GM19467 (cell line): ENCODE measurements around the gene ELAVL2.
"Not testable (repeated sequence)": the region's sequence is repeated elsewhere in the genome, so short reads cannot be mapped to it uniquely, and the experiment has no call there.

Experiments used
- ATAC-seq: cut with Tn5 transposase; IDR thresholded peaks from one replicate; pipeline ENCODE4 v1.9.1; 2021; ENCODE audit warnings: mild to moderate bottlenecking, moderate library complexity; ENCODE audit not compliant: unreplicated experiment

ELAVL2 gene

DNA sequence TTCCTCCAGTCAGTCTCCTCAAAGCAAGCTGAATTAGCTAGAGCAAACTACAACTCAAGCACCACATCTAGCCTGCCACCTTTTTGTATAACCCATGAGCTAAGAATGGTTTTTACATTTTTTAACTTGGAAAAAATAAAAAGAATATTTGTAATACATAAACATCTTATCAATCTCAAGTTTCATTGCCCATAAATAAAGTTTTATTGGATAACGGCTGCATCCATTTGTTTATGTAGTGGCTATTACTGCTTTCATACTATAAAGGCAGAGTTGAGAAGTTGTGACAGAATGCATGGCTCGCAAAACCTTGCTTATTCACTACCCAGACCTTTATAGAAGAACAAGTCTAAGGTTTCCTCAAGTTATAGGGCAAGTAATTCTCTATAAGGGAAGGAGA is 95.7 kb downstream of the ELAVL2 start:
- ATAC-seq: no peak

DNA sequence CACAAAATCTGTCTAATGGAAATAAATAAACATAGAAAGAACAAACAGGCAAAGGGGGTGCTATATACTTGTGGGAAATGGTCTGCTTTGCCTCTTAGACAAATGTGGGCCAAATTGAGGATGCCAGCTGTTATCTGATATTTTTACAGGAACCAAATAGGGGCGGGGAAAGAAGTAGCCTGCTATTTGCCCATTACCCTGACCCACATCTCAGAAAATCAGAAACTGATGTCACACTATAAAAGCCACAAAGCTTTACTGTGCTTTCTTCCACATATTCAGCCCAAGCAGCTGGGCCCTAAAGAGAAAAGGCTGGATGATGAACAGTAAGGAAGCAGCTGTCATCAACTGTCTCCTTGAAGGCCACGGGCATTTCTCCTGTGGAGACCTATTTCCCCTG is 97.3 kb downstream of the ELAVL2 start:
- no peak for ATAC-seq

DNA sequence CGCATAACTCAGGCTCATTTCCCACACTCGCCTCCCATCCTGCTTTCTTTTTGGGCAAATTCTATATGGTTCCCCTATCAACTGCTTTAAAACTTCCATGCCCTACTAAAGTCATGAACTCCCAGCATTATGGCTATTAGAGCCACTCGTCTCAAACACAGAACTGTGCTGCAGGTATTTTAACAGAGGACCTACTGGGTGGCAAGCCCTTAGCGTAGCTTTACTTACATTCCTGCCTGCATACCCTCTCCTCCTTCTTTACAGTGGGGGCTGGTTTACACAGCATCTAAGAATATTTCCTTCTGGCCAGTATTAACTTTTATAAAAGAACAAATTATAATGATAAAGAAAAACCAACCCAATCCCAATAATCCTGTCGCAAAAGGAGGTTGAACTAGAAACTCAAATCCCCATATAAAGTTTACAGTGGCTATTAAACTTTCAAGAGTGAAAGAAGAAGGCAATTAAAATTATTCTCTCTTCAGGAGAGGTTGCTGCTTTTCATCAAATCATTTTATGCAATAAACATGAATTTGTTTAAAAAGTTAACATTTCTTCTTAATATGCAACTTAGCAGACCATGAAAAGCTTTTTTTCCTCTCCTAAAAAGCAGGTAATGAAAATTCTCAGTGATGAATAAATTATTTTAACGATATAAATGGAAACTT is 100.6 kb downstream of the ELAVL2 start:
- ATAC-seq: no peak

DNA sequence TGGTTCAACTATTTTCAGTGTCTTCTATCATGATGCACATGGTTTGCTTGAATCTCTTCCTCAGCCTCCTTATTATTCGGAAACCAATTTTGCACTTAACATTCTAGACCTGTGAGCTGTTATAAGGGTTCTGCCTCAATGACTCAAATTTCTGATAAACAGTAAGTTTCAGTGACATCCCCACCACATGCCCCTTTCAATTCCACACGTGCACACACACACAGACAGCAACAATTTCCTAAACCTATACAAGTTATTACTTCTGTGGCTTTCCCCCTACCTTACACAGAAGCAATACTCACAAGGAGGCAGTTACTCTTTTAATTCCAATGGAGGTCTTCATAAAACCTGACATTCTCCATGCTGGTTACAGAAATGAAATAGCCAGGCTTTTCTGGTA is 102.4 kb downstream of the ELAVL2 start:
- ATAC-seq: no peak

DNA sequence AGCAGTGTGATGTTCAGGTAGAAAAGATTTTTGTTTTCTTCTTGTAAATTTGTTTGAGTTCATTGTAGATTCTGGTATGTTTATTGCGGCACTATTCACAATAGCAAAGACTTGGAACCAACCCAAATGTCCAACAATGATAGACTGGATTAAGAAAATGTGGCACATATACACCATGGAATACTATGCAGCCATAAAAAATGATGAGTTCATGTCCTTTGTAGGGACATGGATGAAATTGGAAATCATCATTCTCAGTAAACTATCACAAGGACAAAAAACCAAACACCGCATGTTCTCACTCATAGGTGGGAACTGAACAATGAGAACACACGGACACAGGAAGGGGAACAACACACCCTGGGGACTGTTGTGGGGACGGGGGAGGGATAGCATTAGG is 103.0 kb downstream of the ELAVL2 start:
- ATAC-seq: not testable (repeated sequence)

DNA sequence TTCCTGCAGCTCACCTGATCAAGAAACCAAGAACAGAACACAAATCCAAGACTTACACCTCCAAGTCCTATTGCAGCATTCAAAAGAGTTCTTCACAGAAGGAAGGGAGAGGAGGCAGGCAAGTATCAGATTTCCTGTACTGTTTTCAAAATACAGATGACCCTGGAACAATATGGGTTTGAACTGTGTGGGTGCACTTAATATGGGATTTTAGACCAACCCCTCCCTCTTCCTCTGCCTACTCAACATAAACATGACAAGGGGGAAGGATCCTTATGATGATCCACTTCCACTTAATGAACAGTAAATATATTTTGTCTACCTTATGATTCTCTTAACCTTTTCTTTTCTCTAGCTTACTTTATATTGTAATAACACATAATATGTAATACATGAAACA is 104.6 kb downstream of the ELAVL2 start:
- ATAC-seq: no peak

DNA sequence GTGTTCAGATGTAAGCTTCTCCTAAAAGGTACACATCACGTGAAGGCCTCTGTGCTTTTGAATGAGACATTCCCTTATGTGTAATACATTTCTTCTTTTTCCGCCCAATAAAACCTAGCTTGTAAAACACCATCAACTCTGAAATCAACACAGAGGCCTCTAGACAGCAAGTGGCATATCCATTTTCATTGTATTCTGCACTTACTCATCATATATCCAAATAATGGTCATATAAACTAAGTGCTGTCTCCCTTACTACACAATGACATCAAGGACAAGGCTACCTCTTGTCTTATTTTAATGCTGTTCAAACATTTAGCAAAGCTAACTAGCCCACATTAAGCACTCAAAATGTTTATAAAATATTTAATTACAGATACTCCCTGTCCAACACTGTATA is 108.5 kb downstream of the ELAVL2 start:
- no peak for ATAC-seq

DNA sequence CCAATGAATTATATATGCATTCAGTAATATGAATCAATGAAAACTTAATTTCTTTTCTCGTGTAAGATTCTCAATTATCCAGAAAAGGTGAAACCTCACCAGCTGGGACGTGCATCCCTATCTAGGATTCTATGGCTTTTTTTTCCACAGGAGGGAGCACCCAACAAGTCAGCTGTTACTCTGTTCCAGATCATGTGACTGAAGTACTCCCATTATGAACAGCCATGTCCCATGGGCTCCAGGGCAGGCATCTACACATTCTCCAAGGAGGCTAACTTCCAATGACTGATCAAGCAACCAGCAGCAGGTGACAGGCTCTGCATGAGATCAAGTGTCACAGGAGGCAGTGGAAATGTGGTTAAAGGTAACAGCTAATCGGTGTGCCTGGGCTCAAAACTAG is 118.8 kb downstream of the ELAVL2 start:
- ATAC-seq: no peak

DNA sequence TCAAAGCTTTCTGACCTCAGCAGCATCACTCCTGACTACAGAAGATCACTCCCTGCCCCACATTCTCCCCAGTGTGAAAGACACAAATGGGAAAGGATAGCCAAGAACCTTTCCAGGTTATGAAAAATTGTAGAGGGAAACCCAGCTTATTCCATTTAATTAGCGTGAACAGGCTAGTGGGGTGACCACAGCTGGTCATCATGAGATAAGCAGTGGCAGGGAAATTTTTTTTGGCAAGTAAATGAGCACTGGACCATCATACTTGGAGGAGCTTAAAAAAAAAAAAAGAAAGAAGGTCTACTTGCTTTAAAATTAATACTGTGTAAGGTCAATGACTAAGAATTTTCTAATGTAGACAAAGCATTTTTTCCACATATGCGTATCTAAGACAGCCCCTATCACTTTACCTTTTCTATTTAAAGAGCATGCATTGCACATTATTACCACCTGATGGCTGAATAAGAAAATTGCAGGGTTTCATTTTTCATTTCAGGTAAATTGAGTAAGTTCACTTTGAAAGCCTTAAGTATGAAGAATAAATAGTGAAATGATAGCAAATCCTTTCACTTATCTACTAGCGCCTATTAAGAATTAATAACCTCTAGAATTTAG is 123.6 kb downstream of the ELAVL2 start:
- no peak for ATAC-seq

DNA sequence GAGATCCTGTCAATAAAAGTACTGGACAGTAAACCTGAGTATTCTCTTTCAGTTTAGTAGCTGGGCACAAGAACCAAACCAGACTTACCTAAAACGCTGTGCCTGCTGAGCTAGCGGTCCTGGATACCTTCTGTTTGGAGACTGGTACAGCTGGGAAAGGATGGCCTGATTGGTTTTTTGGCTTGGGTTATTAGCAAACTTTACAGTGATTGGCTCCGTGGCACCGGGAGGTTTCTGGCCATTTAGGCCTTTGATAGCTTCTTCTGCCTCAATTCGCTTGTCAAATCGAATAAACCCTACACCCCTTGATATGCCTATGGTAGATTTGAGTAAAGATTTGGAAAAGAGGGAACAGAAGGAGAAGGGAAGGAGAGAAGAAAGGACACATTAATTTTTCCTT is 124.7 kb downstream of the ELAVL2 start:
- ATAC-seq: no peak

DNA sequence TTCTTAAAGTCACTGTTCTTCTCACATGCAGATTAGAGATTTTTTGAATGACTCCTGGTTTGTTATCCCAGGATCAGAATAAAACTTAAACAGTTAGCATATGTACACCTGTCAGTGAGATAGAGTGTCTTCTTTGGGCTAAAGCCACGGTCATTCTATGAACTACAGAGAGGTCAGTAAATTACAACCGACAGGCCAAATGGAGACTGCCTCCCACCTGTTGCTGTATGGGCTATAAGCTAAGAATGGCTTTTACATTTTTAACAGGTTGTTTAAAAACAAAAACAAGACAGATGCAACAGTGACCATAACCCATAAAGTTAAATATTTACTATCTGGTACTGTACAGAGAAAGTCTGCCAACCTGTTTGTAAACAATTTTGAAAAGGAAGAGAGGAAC is 125.7 kb downstream of the ELAVL2 start:
- ATAC-seq: no peak

DNA sequence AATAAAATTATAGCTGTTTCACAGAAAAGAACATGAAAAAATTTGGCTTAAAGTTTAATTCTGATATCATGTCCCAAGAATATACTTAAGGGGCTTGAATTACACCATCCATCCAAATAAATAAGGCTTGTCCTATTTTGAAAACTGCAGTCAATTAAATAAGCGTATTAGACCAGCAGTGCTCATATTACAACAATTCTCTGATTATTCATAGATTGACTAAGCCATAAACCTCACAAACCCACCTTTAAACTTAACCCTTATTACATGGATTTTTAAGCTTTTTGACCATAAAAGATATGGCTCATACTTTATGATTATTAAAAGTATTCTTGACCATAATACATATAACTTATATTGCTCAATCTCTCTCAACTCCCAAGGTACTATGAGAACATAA is 127.9 kb downstream of the ELAVL2 start:
- no peak for ATAC-seq

DNA sequence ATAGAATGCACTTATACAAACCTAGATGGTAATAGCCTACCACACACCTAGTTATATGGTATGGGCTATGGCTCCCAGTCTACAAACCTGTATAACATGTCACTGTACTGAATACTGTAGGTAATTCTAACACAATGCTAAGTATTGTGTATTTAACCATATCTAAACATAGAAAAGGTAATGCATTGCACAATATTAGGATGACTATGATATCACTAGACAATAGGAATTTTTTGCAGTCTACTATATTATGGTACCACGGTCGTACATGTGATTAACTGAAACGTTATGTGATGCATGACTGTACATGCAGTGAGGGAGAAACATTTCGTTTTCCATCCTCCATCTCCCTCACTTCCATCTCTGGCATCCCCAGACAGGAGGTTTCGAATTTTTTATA is 130.5 kb downstream of the ELAVL2 start:
- ATAC-seq: no peak

DNA sequence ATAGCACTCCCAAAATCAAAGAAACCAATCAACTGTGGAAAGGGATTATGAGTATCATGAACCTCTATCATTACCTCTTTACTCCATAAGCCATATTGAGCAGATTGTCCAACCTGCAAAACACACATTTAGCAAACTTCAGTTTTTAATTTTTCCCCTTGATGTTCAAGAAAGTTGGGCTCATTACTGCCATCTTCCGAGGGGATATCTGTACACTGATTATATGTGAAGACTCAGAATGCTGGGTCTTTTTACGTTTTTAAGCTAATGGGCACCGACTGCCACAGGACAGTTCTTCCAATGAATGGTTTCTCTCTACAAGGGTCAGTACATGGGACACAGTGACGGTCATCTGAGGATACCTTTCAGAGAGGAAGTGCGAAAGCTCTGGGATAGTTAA is 132.7 kb downstream of the ELAVL2 start:
- no peak for ATAC-seq

DNA sequence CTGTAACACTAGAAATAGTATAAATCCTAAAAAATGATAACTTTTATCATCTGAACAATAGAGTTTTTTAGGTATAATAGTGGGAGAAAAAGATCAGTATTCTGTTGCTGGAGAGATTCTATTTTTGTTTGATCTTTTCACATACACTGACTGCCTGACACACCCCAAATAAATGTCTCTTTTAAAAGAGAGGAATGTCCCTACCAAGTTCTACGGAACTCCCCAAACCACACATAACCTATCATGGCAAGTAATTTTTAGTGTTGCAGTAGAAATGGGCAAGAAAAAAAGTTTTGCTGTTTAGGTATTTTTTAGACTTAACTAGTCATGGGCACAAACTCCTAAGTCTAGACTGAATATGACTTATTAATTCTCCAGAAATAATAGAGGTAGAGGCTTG is 139.1 kb downstream of the ELAVL2 start:
- ATAC-seq: no peak

DNA sequence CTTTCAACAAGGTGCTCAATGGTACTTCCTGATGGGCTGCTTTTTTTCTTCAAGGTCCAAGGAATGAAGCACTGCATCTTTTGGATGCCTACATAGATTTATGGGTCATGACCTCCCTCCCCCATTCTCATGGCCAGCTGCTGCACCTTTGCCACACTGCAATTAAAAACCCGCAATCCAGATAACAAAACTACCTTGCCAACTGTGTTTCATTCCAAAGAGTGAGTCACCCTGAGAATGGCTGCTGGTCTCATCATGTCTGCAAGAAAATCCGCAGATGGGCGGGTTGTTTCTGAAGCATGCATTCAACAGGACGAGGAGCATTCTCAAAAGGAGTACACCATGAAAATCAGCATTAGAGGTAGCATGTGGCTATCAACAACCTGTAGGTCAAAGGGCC is 139.8 kb downstream of the ELAVL2 start:
- ATAC-seq: no peak

DNA sequence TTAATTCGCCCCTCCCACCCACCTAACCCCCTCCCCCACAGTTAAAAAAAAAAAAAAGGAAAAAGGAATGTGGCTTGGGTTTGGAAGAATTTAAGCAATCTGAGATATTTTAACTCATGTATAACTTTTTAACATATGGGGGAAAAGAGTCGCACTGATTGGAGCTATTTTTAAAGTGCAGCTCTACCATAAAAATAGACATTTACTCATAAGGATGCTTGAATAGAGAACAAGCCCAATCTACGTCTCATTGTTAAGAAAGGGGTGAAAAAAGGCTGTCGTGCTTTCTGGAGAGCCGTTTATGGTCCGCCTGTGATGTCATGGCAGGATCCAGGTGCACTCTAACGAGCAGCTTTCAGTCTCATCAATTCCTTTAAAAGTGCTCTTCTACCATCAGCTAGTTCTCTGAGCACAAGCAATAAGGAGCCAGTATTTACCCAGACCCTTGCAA is 142.4 kb downstream of the ELAVL2 start:
- no peak for ATAC-seq

DNA sequence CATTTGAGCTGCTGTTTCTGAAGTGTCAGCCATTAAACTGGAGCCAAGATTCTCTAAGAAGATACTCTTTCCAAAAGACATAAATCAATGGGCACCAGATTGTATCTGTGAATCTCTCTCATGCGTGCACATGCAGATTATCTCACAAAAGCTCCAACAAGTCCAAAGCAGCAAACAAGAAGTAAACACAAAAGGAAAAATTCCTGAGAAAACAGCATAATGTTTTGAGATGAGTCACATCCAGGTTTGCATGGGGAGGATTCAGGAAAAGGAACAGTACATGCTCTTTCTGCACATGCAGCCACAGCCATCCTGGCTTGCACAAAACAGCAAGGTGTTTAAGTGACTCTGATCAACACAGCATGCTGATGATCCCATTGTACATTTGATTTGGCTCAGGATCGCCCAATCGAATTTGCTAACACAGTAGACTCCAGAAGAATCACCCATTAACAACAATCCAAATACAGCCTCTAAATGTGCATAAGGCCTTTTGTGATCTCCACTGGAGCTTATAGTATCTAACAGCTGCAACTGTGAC is 143.1 kb downstream of the ELAVL2 start:
- no peak for ATAC-seq

DNA sequence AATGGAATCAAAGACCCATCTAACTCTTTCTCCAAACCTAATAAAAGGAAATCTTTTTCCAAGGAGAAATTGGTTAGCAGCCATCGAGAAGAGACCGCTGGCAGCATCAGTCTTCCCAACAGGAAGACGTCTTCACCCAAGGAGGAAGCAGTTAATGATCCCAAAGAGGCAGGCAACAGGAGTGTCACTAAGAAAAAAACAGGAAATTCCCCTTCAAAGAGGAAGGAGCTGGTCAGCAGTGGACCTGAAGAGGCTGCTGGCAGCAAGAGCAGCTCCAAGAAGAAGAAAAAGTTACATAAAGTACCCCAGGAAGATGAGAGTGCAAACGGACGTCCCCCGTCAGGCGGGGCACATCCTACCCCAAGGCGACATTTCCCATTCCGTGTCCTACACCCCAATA is 143.7 kb downstream of the ELAVL2 start:
- no peak for ATAC-seq

DNA sequence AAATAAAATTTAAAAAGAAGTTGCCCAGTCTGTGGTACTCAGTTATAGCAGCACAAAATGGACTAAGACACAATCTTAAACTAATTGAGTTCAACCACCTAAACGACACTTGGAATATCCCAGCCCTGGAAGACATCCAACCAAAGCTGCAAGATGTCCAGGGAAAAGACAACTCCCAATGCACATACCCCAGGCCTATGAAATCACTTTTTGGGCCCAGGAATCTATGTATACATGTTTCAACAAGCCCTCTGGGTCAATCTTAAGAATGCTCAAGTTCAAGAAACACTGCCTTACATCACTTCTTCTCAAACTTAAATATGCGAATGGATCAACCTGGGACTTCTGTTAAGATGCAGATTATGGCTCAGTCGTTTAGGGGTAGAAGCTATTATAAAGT is 148.6 kb downstream of the ELAVL2 start:
- no peak for ATAC-seq

DNA sequence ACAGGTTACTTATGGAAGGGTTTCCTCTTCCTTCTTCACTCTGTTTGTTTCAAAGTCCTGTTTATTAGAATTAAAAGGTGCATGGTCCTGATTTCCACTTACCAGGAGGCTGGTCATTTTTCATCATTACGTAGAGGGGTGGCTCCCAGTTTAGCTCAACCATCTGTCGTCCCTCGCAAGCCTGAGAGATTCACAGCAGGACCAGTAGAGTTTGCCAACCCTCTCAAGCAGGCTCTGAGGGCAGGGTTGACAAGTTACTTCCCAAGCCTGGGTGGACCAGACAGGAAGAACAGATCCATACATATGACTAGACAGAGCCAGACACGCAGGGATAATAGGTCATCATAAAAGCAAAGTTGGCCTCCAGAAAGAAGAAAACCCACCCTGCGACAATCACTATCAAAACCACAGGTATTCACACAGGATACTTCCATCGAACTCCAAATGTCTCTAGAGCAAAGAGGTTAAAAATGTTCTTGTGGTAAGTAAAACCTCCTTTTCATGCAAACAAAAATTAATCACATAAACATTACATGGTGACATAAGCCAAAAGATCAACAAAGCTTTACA is 151.9 kb downstream of the ELAVL2 start:
- ATAC-seq: no peak

DNA sequence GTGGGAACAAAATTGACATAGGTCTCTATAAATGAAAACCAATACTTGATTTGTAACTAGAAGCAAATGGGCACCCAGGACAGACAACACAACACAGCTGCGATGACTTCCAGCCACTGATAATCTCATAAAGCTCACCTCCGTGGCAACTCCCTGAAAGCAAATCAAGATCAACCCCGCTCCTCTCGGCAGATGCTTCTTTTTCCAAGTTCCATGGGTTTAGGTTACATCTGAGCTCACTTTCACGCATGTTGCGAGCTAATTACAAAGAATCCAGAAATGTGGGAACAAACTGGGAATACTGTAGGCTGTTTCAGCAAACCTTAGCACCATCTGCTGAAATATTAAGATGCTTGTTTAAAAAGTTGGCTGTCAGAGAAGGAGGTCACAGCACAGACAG is 153.9 kb downstream of the ELAVL2 start:
- ATAC-seq: no peak
